K562 (cell line): ENCODE data around the gene APBA2. TPM values are rescaled to one million over a fixed set of nuclear protein-coding genes. Genes with fewer than 3 reads are reported as not detected.

Experiments used
- ATAC-seq: fragments of 200-7000 bp; cut with Tn5 transposase; 3 replicates; pipeline ENCODE4 v1.9.1; 2020; ENCODE audit warnings: moderate library complexity
- BruUV-seq: library from RNA; stranded (reverse); fragments of 400-500 nt; replicated peaks from 2 replicates; lab custom pipeline; 2021; lab: Mats Ljungman, UMichigan
- CTCF ChIA-PET: fragments of 300-600 bp; formaldehyde crosslinking; extraction: SDS; loops from one replicate; lab custom pipeline; 2021; ENCODE audit warnings: low intra/inter-chr PET ratio; lab: Yijun Ruan, JAX
- POLR2A ChIA-PET: fragments of 300-600, 350-650 bp; sonication (Branson Sonifier 250); formaldehyde crosslinking; extraction: SDS; loops from one replicate; lab custom pipeline; 2021; ENCODE audit warnings: antibody characterized with exemption, inconsistent platforms; lab: Yijun Ruan, JAX
- DNase-seq, 4 experiments: peaks; one replicate each; pipeline versions ENCODE4 v3.0.0 to v3.0.0-alpha.2; 2011 to 2018; ENCODE audit warnings: low spot score in 3 of 4, mixed read lengths in 3 of 4; ENCODE audit errors: extremely low read depth in 1 of 4
- FAIRE-seq: peaks from 2 replicates; lab custom pipeline; 2011; peaks lifted over from hg19 to GRCh38; lab: Jason Lieb, UNC
- H2AFZ ChIP-seq: 2 replicates; pipeline ENCODE4 v1.6.0; 2011; ENCODE audit warnings: low read depth, low read length, control low read depth, inconsistent platforms
- H3K27ac ChIP-seq: fragments of 200-600 bp; 3 replicates; pipeline ENCODE4 v1.8.0; 2011; ENCODE audit warnings: low read depth, mild to moderate bottlenecking, control low read depth, inconsistent platforms, low read length, moderate library complexity, mixed read lengths; ENCODE audit errors: extremely low read depth
- H3K27me3 ChIP-seq, 2 experiments: fragments of 300-600 bp in 1 of 2; 2 replicates in 1 of 2; 3 replicates in 1 of 2; pipeline versions ENCODE4 v1.6.0 to v1.8.0; 2011; ENCODE audit warnings: inconsistent platforms in 2 of 2, low read length in 2 of 2, mild to moderate bottlenecking in 1 of 2, mixed read lengths in 1 of 2, moderate library complexity in 1 of 2; ENCODE audit not compliant: control insufficient read depth in 2 of 2, insufficient read depth in 2 of 2
- H3K36me3 ChIP-seq: fragments of 300-600 bp; 3 replicates; pipeline ENCODE4 v1.8.0; 2011; ENCODE audit warnings: mild to moderate bottlenecking, low read length, inconsistent platforms; ENCODE audit not compliant: control insufficient read depth, insufficient read depth
- H3K4me1 ChIP-seq, 2 experiments: fragments of 200-600 bp in 1 of 2; replicated peaks in 1 of 2; 2 replicates in 1 of 2; 3 replicates in 1 of 2; pipeline versions ENCODE4 v1.5.1 to v1.8.0; 2011; ENCODE audit warnings: inconsistent platforms in 2 of 2, low read length in 2 of 2, mild to moderate bottlenecking in 1 of 2, mixed read lengths in 1 of 2, moderate library complexity in 1 of 2; ENCODE audit not compliant: control insufficient read depth in 2 of 2, insufficient read depth in 2 of 2
- H3K4me2 ChIP-seq: 2 replicates; pipeline ENCODE4 v1.6.1; 2011; ENCODE audit warnings: low read length, control low read depth, inconsistent platforms, mixed read lengths; ENCODE audit not compliant: insufficient read depth
- H3K4me3 ChIP-seq: fragments of 200-600 bp; sonication (generic), shearing (Covaris generic); 2 replicates; pipeline ENCODE4 v1.5.1; 2016; ENCODE audit warnings: control low read depth, inconsistent platforms
- H3K79me2 ChIP-seq: fragments of 200-600 bp; 3 replicates; pipeline ENCODE4 v1.8.0; 2011; ENCODE audit warnings: low read length, inconsistent platforms; ENCODE audit not compliant: control insufficient read depth, insufficient read depth
- H3K9ac ChIP-seq, 2 experiments: 2 replicates each; pipeline versions ENCODE4 v1.6.0 to v1.6.1; 2011; ENCODE audit warnings: low read depth in 2 of 2, low read length in 2 of 2, control low read depth in 1 of 2, inconsistent platforms in 1 of 2, mild to moderate bottlenecking in 1 of 2, mixed read lengths in 1 of 2; ENCODE audit not compliant: insufficient read depth in 1 of 2
- H3K9me1 ChIP-seq: one replicate; pipeline ENCODE4 v1.6.0; 2011; ENCODE audit warnings: inconsistent platforms, mild to moderate bottlenecking, low read length, moderate library complexity; ENCODE audit not compliant: control insufficient read depth, insufficient read depth
- H3K9me3 ChIP-seq: replicated peaks from 2 replicates; pipeline ENCODE4 v1.5.1; 2011; ENCODE audit warnings: low read depth, low read length, inconsistent platforms; ENCODE audit not compliant: control insufficient read depth, insufficient read depth
- H4K20me1 ChIP-seq: replicated peaks from 2 replicates; pipeline ENCODE4 v1.6.1; 2011; ENCODE audit warnings: low read length, inconsistent platforms, mixed read lengths; ENCODE audit not compliant: control insufficient read depth, insufficient read depth
- CBX5 ChIP-seq: IDR thresholded peaks from 2 replicates; pipeline ENCODE4 v1.6.1; 2014; ENCODE audit warnings: low read depth, borderline replicate concordance
- COPS2 ChIP-seq: fragments of 450-650 bp; conservative IDR thresholded peaks from 2 replicates; pipeline ENCODE4 v1.6.1; 2016; ENCODE audit warnings: mild to moderate bottlenecking, moderate library complexity
- CREB1 ChIP-seq, 2 experiments: sonication (generic) in 1 of 2; formaldehyde crosslinking in 1 of 2; IDR thresholded peaks; 2 replicates each; pipeline versions ENCODE4 v1.6.1 to v1.8.0; 2012 to 2022; ENCODE audit warnings: inconsistent platforms in 1 of 2, mild to moderate bottlenecking in 1 of 2, missing genetic modification reagents in 1 of 2, moderate library complexity in 1 of 2
- ETS1 ChIP-seq: conservative IDR thresholded peaks from 2 replicates; pipeline ENCODE4 v1.6.1; 2011; ENCODE audit warnings: low read depth, mild to moderate bottlenecking, low read length; ENCODE audit not compliant: control insufficient read depth
- MCM7 ChIP-seq, 2 experiments: fragments of 450-650 bp; IDR thresholded peaks; 2 replicates each; pipeline ENCODE4 v1.6.1; 2016 to 2018
- OTX1 ChIP-seq: fragments of 450-650 bp; formaldehyde crosslinking; IDR thresholded peaks from 2 replicates; pipeline ENCODE4 v1.4.0; 2022; ENCODE audit warnings: mild to moderate bottlenecking
- PHB2 ChIP-seq: fragments of 450-650 bp; IDR thresholded peaks from 2 replicates; pipeline ENCODE4 v1.6.1; 2017; ENCODE audit warnings: low read depth
- SUPT5H ChIP-seq: fragments of 450-650 bp; IDR thresholded peaks from 2 replicates; pipeline ENCODE4 v1.6.1; 2016
- U2AF1 ChIP-seq: fragments of 200-400 bp; formaldehyde crosslinking; optimal IDR thresholded peaks from 2 replicates; pipeline ENCODE3; 2017; ENCODE audit warnings: mild to moderate bottlenecking, low read depth, low read length, moderate library complexity
- ZFPM2 ChIP-seq: fragments of 250-450 bp; sonication (Bioruptor Pico); IDR thresholded peaks from 2 replicates; pipeline ENCODE4 v1.5.1; 2022; ENCODE audit warnings: mild to moderate bottlenecking
- ZNF212 ChIP-seq: fragments of 450-650 bp; formaldehyde crosslinking; IDR thresholded peaks from 2 replicates; pipeline ENCODE4 v1.4.0; 2020; ENCODE audit warnings: mild to moderate bottlenecking
- ZNF778 ChIP-seq: fragments of 450-650 bp; formaldehyde crosslinking; IDR thresholded peaks from 2 replicates; pipeline ENCODE4 v1.4.0; 2020; ENCODE audit warnings: mild to moderate bottlenecking, moderate library complexity
- WGBS: fragments of 100-300 bp; shearing (Covaris generic); methylation state at CpG from one replicate; pipeline ENCODE4 v1.1.6; 2016; ENCODE audit warnings: low coverage, mixed read lengths; ENCODE audit not compliant: insufficient coverage; ENCODE audit errors: missing lambda C conversion rate; 5-methylcytosine and 5-hydroxymethylcytosine counted together
- in situ Hi-C: fragments of 300-500 bp; cut with MboI; formaldehyde crosslinking; loops from 4 replicates; pipeline ENCODE4 v1.15.0; 2018; ENCODE audit warnings: inconsistent platforms, mixed read lengths
- intact Hi-C: fragments of 100-400 bp; cut with micrococcal nuclease; formaldehyde crosslinking; loops from 2 replicates; pipeline ENCODE4 v1.14.2; 2022
- polyA plus RNA-seq, 8 experiments: library from polyadenylated mRNA; depleted of rRNA in 4 of 8; stranded (reverse) in 5 of 8; unstranded in 3 of 8; fragments of >200 nt; fragmentation: Nextera tagmentation in 2 of 8; fragmentation: Illumina TruSeq in 1 of 8; extraction: Ambion mirVana in 2 of 8; extraction: Trizol in 1 of 8; gene quantifications; 2 replicates each; pipeline versions ENCODE4 v1.2.1 to v1.2.3, GENCODE V29; 2011 to 2014; ENCODE audit warnings: inconsistent platforms in 1 of 8, missing spikeins in 1 of 8
- total RNA-seq, 7 experiments: library from RNA; depleted of rRNA in 6 of 7; stranded (reverse); fragments of >200 nt in 6 of 7; fragmentation: Illumina TruSeq in 2 of 7; extraction: Trizol in 2 of 7; gene quantifications; 2 replicates each; pipeline versions ENCODE4 v1.2.1 to v1.2.3, GENCODE V29; 2011 to 2021; ENCODE audit warnings: low replicate concordance in 1 of 7
- TF ChIP-seq, protein P1 (sequence below), 2 experiments: IDR thresholded peaks; 2 replicates each; pipeline ENCODE4 v1.6.1; 2012; ENCODE audit warnings: improper control_type of control experiment in 2 of 2, low read depth in 2 of 2, low read length in 2 of 2, borderline replicate concordance in 1 of 2

Gene APBA2
- total and polyA plus RNA-seq, 9 of the 15 experiments (the other 6 are each of a cell fraction or from before 2014, with no cell fraction given), result 0.24 to 40.9 (median 25.2) TPM

DNA sequence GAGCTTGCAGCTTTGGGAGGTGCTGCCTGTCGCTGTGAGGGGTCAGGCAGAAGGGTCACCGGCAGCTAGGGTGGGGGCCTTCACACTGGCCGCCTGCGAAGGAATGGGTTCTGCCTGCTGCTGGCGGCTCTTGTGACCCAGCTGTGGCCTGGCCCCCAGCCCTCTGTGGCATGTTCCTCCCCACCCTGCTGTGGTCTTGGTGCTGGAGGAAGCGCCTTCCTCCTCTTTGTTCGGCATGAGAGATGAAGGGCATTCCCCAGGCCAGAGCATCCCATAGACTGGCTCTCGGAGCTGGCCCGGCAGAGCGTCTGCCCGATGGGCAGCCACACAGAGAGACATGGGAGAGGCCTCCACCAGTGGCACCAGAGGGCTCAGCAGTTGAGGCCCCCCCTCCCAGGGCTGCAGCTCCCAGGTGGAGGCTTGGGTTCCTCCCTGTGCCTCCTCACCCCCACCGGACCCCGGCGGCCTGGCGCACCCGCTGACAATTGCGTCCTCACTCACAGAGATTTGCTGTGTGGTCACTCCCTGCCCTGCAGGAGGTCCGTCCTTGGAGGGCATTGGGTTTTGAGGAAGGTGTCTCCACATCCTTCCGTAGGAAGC, 221.6 kb downstream of the APBA2 start:
- TF ChIP-seq CBX5 (no peak), ZFPM2 (CRISPR knock-in tag) (no peak), ZNF212 (no peak), COPS2 (no peak), ETS1 (no peak), CREB1 (IDR thresholded peaks at IDR 0.05) (no peak), CREB1 (CRISPR knock-in tag; IDR thresholded peaks at IDR 0.05) (no peak), OTX1 (no peak), U2AF1 (no peak), MCM7 (IDR thresholded peaks at IDR 0.05) (no peak), PHB2 (no peak), ZNF778 (CRISPR knock-in tag) (no peak), SUPT5H (no peak)
- TF ChIP-seq, protein P1, sequence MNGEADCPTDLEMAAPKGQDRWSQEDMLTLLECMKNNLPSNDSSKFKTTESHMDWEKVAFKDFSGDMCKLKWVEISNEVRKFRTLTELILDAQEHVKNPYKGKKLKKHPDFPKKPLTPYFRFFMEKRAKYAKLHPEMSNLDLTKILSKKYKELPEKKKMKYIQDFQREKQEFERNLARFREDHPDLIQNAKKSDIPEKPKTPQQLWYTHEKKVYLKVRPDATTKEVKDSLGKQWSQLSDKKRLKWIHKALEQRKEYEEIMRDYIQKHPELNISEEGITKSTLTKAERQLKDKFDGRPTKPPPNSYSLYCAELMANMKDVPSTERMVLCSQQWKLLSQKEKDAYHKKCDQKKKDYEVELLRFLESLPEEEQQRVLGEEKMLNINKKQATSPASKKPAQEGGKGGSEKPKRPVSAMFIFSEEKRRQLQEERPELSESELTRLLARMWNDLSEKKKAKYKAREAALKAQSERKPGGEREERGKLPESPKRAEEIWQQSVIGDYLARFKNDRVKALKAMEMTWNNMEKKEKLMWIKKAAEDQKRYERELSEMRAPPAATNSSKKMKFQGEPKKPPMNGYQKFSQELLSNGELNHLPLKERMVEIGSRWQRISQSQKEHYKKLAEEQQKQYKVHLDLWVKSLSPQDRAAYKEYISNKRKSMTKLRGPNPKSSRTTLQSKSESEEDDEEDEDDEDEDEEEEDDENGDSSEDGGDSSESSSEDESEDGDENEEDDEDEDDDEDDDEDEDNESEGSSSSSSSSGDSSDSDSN (IDR thresholded peaks at IDR 0.05; ENCODE audit: borderline replicate concordance in 1 of 2, low read depth in 2 of 2, low read length in 2 of 2), result no peak
- Histone ChIP-seq H3K9ac (no peak overlapping the region), H3K4me1 (peaks cover 0 to 9% of the 10 kb centered on the region in 2 experiments; a peak in 2 of 5 replicates), H2AFZ (no peak overlapping the region), H3K9me3 (no peaks in the 10 kb centered on the region), H3K36me3 (peaks cover 29% of the 10 kb centered on the region; the same call in 1 of the 3 replicates), H3K4me3 (no peak overlapping the region), H3K27me3 (no peaks in the 10 kb centered on the region), H3K27ac (no peak overlapping the region), H4K20me1 (no peaks in the 10 kb centered on the region), H3K79me2 (no peaks in the 10 kb centered on the region), H3K4me2 (no peak overlapping the region), H3K9me1 (no peaks in the 10 kb centered on the region)
- intact Hi-C loops (no loop called here), in situ Hi-C loops (no loop called here)
- 80% methylated on average over 14 of the region's 19 CpGs for WGBS
- CTCF ChIA-PET, result no interaction called here
- no peak for DNase-seq
- no peak for ATAC-seq
- POLR2A ChIA-PET, result interaction anchor here (1.3 kb wide), 1 partner anchor 11 kb away, joined by 4 read pairs; no protein-coding TSS in a partner anchor
- no peak for FAIRE-seq
- BruUV-seq, result no TSS peak
